Measurements from ENCODE around the gene ATF7. TPM values are rescaled to one million over a fixed set of nuclear protein-coding genes. Genes with fewer than 3 reads are reported as not detected.

The ATF7 gene
- total and polyA plus RNA-seq, 2 experiments from 2014 or later, result 12.8 to 21.5 TPM

DNA sequence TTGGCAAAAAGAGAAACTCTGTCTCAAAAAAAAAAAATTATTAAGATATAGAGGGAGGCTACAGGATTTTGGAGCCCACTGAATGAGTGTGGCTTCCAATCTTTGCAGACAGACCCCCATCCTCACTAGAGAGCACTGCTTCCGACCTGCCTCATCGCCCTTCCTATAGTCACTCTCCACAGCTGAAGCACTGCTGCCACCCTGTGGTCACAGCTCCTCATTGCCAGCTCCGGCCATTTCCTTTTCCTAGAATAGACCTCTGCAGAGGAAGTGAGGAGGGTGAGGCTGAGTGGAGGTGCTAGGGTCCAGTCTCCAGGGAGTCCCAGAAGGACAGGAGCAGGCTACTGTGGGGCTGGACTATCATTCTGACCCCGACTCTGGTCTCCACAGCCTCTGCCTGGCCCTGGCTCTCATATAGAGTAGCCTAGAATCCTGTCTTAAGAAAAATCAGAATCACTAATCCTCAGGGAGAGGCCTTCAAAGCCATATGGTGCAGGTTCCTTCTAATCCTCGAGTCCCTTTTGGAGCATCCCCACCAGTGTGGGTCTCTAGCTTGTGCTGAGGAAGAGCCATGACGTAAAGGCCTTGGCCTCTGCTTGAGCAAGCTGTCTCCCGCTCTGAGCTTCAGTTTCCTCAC is 117.5 kb downstream of the ATF7 start:
- 17 to 18% methylated on average over 7 of the region's 7 CpGs for WGBS, 2 experiments (ENCODE audit: low coverage in 1 of 2, low lambda C conversion rate in 2 of 2, missing lambda C conversion rate in 2 of 2)
- no peaks in the 10 kb centered on the region for H3K9me2 ChIP-seq (ENCODE audit: insufficient read depth)
- peaks cover 17% of the 10 kb centered on the region for H3K36me3 ChIP-seq (ENCODE audit: low read depth)
- peaks cover 20% of the 10 kb centered on the region for H3K4me1 ChIP-seq (ENCODE audit: insufficient read depth)
- H3K27ac ChIP-seq, result no peak overlapping the region
- no peaks in the 10 kb centered on the region for H4K20me1 ChIP-seq (ENCODE audit: insufficient read depth)
- DNase-seq, result peak; percentile 83
- no peak overlapping the region for H2AFZ ChIP-seq
- H3K9ac ChIP-seq, result no peak overlapping the region
- no peak for TF ChIP-seq EZH2phosphoT487 (IDR thresholded peaks at IDR 0.05; ENCODE audit: insufficient read depth, low read depth)
- no peak for TF ChIP-seq EZH2 (IDR thresholded peaks at IDR 0.05; ENCODE audit: insufficient read depth, poor library complexity, severe bottlenecking)
- H3F3A ChIP-seq (ENCODE audit: insufficient read depth), result peaks cover 35% of the 10 kb centered on the region
- H3K9me3 ChIP-seq (ENCODE audit: low read depth), result no peaks in the 10 kb centered on the region
- H3K27me3 ChIP-seq (replicated peaks; ENCODE audit: insufficient read depth), result no peaks in the 10 kb centered on the region
- H3K4me2 ChIP-seq (ENCODE audit: unreplicated experiment), result no peak overlapping the region
- in situ Hi-C loops (cut with MboI), result no loop called here
- H3K79me2 ChIP-seq (ENCODE audit: insufficient read depth), result 0 out of 2 replicates have a peak, but pooled peaks cover under 1% of the 10 kb centered on the region
- no peak overlapping the region for H3K4me3 ChIP-seq

DNA sequence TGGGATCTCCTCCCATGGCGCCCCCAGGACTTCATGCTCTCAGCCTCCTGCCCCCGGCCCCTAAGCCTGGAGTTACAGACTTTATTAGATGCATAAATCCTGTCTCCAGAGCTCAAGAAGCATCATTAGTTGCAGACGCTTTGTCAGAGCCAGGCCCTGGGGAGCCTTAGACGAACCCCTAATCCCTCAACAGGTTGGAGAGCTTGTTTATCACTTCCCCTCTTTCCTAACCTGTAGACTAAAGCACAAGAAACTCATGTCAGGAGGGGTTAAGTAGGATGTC is 118.6 kb downstream of the ATF7 start:
- in situ Hi-C loops (cut with MboI), result no loop called here

DNA sequence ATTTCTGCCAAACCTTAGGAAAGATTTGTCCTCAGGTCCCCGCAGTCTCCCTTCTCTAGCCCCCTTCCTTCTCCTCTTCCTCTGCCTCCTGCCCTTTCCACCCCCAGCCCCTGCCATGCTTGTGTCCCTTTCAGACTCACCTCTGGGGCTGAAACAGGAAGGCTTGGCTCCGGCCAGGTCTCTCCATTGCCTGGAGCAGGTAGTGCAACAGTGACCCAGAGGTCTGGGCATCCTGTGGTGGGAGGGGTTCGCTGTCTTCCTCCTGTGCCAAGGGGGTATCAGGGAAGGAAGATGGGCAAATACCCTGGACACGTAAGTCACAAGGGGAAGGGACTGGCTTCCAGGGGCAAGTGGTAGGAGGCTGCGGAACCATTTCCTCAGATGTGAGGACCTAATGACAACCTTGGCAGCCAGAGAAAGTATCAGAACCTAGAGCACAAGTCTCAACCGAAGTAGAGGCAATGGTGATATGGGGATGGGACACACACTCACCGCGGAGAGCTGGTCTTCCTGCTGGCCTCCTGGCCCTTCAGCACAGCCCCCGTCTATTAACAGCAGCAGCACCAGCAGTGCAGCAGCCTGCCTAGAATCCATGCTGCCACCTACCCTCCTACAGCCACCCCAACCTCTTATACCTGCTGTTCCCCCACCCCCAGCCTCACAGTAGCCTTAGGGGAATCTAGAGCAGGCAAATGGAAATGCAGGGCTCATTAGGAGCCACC is 119.1 kb downstream of the ATF7 start, which contains the start of gene NPFF:
NPFF (minus strand) TSS at position 604 of the 722 bp plus-strand sequence; CDS start at position 594, 10 bp downstream.
- Histone ChIP-seq H3K79me2 (ENCODE audit: insufficient read depth) (peaks cover 15% of the 10 kb centered on the region), H3K27ac (peak within 1 kb of the TSS; percentile 80), H3F3A (ENCODE audit: insufficient read depth) (peaks cover 35% of the 10 kb centered on the region), H3K9ac (peak within 1 kb of the TSS; percentile 74), H3K4me2 (ENCODE audit: unreplicated experiment) (peak within 1 kb of the TSS; percentile 7), H3K9me2 (ENCODE audit: insufficient read depth) (no peaks in the 10 kb centered on the region), H3K4me3 (no peak within 1 kb of the TSS), H3K4me1 (ENCODE audit: insufficient read depth) (peaks cover 26% of the 10 kb centered on the region), H3K36me3 (ENCODE audit: low read depth) (peaks cover 5% of the 10 kb centered on the region; the same call in 1 of the 2 replicates), H3K9me3 (ENCODE audit: low read depth) (no peaks in the 10 kb centered on the region), H3K27me3 (replicated peaks; ENCODE audit: insufficient read depth) (no peaks in the 10 kb centered on the region), H2AFZ (no peak within 1 kb of the TSS), H4K20me1 (ENCODE audit: insufficient read depth) (no peaks in the 10 kb centered on the region)
- DNase-seq, result no peak
- WGBS, 2 experiments (ENCODE audit: low coverage in 1 of 2, low lambda C conversion rate in 2 of 2, missing lambda C conversion rate in 2 of 2), result 85 to 86% methylated on average over 9 of the region's 9 CpGs
- in situ Hi-C loops (cut with MboI), result no loop called here
- TF ChIP-seq EZH2 (IDR thresholded peaks at IDR 0.05; ENCODE audit: insufficient read depth, poor library complexity, severe bottlenecking) (no peak), EZH2phosphoT487 (IDR thresholded peaks at IDR 0.05; ENCODE audit: insufficient read depth, low read depth) (no peak)

More for the DNA sequence above, 118.6 kb downstream of the ATF7 start:
- DNase-seq, result no peak
- Histone ChIP-seq H2AFZ (no peak overlapping the region), H3K27ac (no peak overlapping the region), H3K4me1 (ENCODE audit: insufficient read depth) (peaks cover 21% of the 10 kb centered on the region), H3K9me3 (ENCODE audit: low read depth) (no peaks in the 10 kb centered on the region), H3K4me3 (no peak overlapping the region), H3K9me2 (ENCODE audit: insufficient read depth) (no peaks in the 10 kb centered on the region), H3K36me3 (ENCODE audit: low read depth) (peaks cover 9% of the 10 kb centered on the region), H3K79me2 (ENCODE audit: insufficient read depth) (peaks cover 10% of the 10 kb centered on the region; the same call in 1 of the 2 replicates), H3K27me3 (replicated peaks; ENCODE audit: insufficient read depth) (no peaks in the 10 kb centered on the region), H3F3A (ENCODE audit: insufficient read depth) (peaks cover 35% of the 10 kb centered on the region), H3K4me2 (ENCODE audit: unreplicated experiment) (no peak overlapping the region), H3K9ac (no peak overlapping the region), H4K20me1 (ENCODE audit: insufficient read depth) (no peaks in the 10 kb centered on the region)
- 83 to 86% methylated on average over 4 of the region's 4 CpGs for WGBS, 2 experiments (ENCODE audit: low coverage in 1 of 2, low lambda C conversion rate in 2 of 2, missing lambda C conversion rate in 2 of 2)
- TF ChIP-seq EZH2 (IDR thresholded peaks at IDR 0.05; ENCODE audit: insufficient read depth, poor library complexity, severe bottlenecking), result no peak
- no peak for TF ChIP-seq EZH2phosphoT487 (IDR thresholded peaks at IDR 0.05; ENCODE audit: insufficient read depth, low read depth)

DNA sequence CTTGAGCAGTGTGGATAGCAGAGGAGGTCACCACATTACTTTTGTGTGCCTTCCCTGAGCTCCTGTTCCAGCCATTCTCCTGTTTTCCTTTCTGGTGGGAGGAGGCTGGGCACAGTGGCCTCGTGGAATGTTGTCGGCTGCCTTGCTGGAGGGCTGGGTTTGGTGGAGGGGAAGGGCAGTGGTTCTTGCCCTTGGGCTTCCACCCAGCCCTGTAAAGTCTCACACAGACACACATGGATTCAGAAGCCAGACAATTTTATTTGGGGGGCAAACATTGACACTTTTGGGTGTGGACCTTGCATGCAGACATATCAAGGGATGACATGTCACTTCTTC is 119.8 kb downstream of the ATF7 start:
- peak overlapping the region; percentile 7 for H3K4me2 ChIP-seq (ENCODE audit: unreplicated experiment)
- no peaks in the 10 kb centered on the region for H3K36me3 ChIP-seq (ENCODE audit: low read depth)
- H3K27me3 ChIP-seq (replicated peaks; ENCODE audit: insufficient read depth), result no peaks in the 10 kb centered on the region
- peak overlapping the region; percentile 80 for H3K27ac ChIP-seq
- H2AFZ ChIP-seq, result no peak overlapping the region
- H3K9me3 ChIP-seq (ENCODE audit: low read depth), result no peaks in the 10 kb centered on the region
- H3K4me1 ChIP-seq (ENCODE audit: insufficient read depth), result peaks cover 32% of the 10 kb centered on the region
- H3F3A ChIP-seq (ENCODE audit: insufficient read depth), result peaks cover 35% of the 10 kb centered on the region
- no peak for DNase-seq
- H3K9me2 ChIP-seq (ENCODE audit: insufficient read depth), result no peaks in the 10 kb centered on the region
- no peaks in the 10 kb centered on the region for H4K20me1 ChIP-seq (ENCODE audit: insufficient read depth)
- H3K4me3 ChIP-seq, result no peak overlapping the region
- 55 to 56% methylated on average over 2 of the region's 2 CpGs for WGBS, 2 experiments (ENCODE audit: low coverage in 1 of 2, low lambda C conversion rate in 2 of 2, missing lambda C conversion rate in 2 of 2)
- TF ChIP-seq EZH2 (IDR thresholded peaks at IDR 0.05; ENCODE audit: insufficient read depth, poor library complexity, severe bottlenecking), result no peak
- TF ChIP-seq EZH2phosphoT487 (IDR thresholded peaks at IDR 0.05; ENCODE audit: insufficient read depth, low read depth), result no peak
- in situ Hi-C loops (cut with MboI), result no loop called here
- peak overlapping the region; percentile 74 for H3K9ac ChIP-seq
- H3K79me2 ChIP-seq (ENCODE audit: insufficient read depth), result peaks cover 21% of the 10 kb centered on the region

Data from GM23248 (cell line).